Measurements from ENCODE around the gene RMND1.

Gene RMND1

GRCh38 chr6:151451950-151452749 lies at the start of gene RMND1:
Gene RMND1 (minus strand): TSS chr6:151452126. CDS start chr6:151445811, 6,315 bp downstream.
- peak; percentile 100 for DNase-seq (ENCODE audit: low spot score)

GRCh38 chr6:151499551-151499950 lies 47.6 kb upstream of the RMND1 start:
- no peak for DNase-seq (ENCODE audit: low spot score)

GRCh38 chr6:151498327-151498726 lies 46.4 kb upstream of the RMND1 start:
- DNase-seq (ENCODE audit: low spot score), result no peak

- DNase-seq (ENCODE audit: low spot score), result no peak
Measured at GRCh38 chr6:151497905-151498304, 46.0 kb upstream of the RMND1 start.

- DNase-seq (ENCODE audit: low spot score), result no peak
Measured at GRCh38 chr6:151495380-151495779, 43.5 kb upstream of the RMND1 start.

GRCh38 chr6:151494936-151495320 lies 43.0 kb upstream of the RMND1 start:
- no peak for DNase-seq (ENCODE audit: low spot score)

GRCh38 chr6:151494235-151494935 lies 42.5 kb upstream of the RMND1 start:
- DNase-seq (ENCODE audit: low spot score), result peak; percentile 74

- peak; percentile 55 for DNase-seq (ENCODE audit: low spot score)
Measured at GRCh38 chr6:151493804-151494234, 41.9 kb upstream of the RMND1 start, which contains the start of gene CCDC170. Gene CCDC170 (plus strand): TSS chr6:151494017. CDS start chr6:151494129, 112 bp downstream.

- no peak for DNase-seq (ENCODE audit: low spot score)
Measured at GRCh38 chr6:151493161-151493803, 41.4 kb upstream of the RMND1 start.

- no peak for DNase-seq (ENCODE audit: low spot score)
Measured at GRCh38 chr6:151490996-151491395, 39.1 kb upstream of the RMND1 start.

- peak; percentile 14 for DNase-seq (ENCODE audit: low spot score)
Measured at GRCh38 chr6:151488226-151488625, 36.3 kb upstream of the RMND1 start.

- no peak for DNase-seq (ENCODE audit: low spot score)
Measured at GRCh38 chr6:151483994-151484393, 32.1 kb upstream of the RMND1 start.

- no peak for DNase-seq (ENCODE audit: low spot score)
Measured at GRCh38 chr6:151482290-151482689, 30.4 kb upstream of the RMND1 start.

- peak; percentile 13 for DNase-seq (ENCODE audit: low spot score)
Measured at GRCh38 chr6:151481786-151482185, 29.9 kb upstream of the RMND1 start.

GRCh38 chr6:151478670-151479069 lies 26.7 kb upstream of the RMND1 start:
- DNase-seq (ENCODE audit: low spot score), result no peak

- no peak for DNase-seq (ENCODE audit: low spot score)
Measured at GRCh38 chr6:151477726-151478125, 25.8 kb upstream of the RMND1 start.

- peak; percentile 54 for DNase-seq (ENCODE audit: low spot score)
Measured at GRCh38 chr6:151475653-151476523, 24.0 kb upstream of the RMND1 start.

GRCh38 chr6:151464702-151465101 lies 12.8 kb upstream of the RMND1 start:
- DNase-seq (ENCODE audit: low spot score), result no peak

GRCh38 chr6:151461673-151462072 lies 9.7 kb upstream of the RMND1 start:
- DNase-seq (ENCODE audit: low spot score), result no peak

- DNase-seq (ENCODE audit: low spot score), result peak; percentile 57
Measured at GRCh38 chr6:151455751-151456398, 3.9 kb upstream of the RMND1 start.

GRCh38 chr6:151452750-151453427 lies 963 bp upstream of the RMND1 start:
- no peak for DNase-seq (ENCODE audit: low spot score)
